CD4-positive, alpha-beta T cell treated with Interleukin-4 for 4 hours (primary cell): Measurements from ENCODE around the gene FHOD3.
"Not testable (repeated sequence)": the region's sequence is repeated elsewhere in the genome, so short reads cannot be mapped to it uniquely, and the experiment has no call there.

Experiments
- DNase-seq: peaks from one replicate; pipeline ENCODE4 v3.0.0-alpha.2; 2020

The FHOD3 gene

DNA sequence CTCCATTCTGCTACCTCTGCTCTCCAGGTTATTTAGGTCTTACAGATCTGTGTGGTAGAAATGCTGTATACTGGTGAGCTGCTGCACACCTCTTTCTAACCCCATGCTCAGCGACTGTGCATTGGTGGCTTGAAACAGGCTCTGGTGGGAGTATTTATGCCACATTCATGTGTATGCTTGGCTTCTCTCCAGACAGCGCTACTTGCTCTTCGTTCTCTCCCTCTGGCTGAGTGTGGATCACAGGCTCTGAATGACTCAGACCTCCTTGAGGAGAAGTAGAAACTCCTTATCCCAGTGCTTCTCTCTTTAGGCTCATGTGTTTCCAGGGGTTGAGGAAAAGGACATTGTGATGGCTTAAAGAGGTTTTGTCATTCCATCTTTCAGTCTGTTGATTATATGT is 54.9 kb downstream of the FHOD3 start:
- DNase-seq, result no peak

GRCh38 chr18:36354989-36355388 is 57.5 kb downstream of the FHOD3 start:
- no peak for DNase-seq

DNA sequence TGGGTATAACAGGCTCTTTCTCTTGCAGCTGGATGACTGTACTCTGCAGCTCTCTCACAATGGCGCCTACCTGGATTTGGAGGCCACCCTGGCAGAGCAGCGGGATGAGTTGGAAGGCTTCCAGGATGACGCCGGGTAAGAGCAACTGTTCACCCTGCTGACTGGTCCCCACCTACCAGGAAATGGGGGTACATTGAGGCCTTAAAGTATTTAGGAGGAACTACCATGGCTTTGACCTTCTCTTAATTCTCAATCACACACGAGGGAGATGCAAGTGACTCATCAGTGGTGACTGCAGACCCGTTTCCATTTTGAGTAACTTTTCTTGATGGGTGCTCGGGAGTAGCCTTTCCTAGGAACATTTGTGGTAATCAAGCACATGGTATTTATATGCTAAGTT is 58.0 kb downstream of the FHOD3 start:
- no peak for DNase-seq

- DNase-seq, result not testable (repeated sequence)
Observed at GRCh38 chr18:36356741-36357140, 59.2 kb downstream of the FHOD3 start.

DNA sequence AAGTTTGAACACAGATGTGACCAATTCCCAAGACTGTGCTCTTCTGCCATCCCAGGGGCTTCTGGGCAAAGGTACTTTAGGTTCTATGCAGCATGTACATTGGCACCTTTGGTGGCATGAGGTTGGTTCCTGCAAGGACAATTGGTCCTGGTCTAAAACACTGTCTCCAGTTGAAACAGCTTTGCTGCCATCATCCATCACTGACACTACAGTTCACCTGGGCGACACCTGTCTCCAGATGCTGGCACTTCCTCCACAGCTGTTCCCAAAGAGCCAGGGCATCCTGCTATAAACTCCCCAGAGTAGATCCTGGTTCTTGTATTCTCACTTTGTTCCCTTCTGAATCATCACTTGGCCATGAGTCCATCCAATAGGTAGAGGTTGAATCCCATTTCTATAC is 60.6 kb downstream of the FHOD3 start:
- DNase-seq, result no peak

DNA sequence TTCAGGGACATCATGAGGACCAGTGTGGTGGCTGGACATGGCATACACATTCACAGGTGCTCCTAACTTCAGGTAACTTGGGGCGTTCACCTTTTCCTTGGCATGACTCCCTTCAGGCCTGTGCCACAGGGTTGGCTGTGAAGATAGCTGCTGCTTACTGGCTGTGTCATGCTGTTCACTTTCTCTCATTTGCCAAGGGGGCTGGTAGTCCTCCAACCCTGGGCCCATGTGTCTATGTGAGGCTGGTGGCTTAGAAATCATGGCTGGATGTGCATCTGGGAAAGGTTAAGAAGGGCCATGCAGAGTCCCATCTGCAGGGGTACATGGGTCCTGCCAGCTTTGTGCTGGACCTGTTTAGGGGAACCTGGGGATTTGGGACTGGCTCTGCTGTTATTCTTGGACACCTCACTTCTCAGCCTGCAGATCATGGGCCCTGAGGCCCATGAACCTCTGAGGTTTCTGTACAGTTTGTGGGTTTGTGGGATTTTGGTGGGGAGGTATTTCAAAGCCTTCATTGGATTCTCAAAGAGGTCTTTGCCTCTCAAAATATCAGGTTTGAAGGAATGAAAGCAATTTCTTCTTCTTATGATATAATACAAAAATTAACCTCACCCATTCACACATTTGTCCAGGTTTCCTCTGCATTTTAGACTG is 62.9 kb downstream of the FHOD3 start:
- no peak for DNase-seq

GRCh38 chr18:36364911-36365624 is 67.6 kb downstream of the FHOD3 start:
- no peak for DNase-seq

DNA sequence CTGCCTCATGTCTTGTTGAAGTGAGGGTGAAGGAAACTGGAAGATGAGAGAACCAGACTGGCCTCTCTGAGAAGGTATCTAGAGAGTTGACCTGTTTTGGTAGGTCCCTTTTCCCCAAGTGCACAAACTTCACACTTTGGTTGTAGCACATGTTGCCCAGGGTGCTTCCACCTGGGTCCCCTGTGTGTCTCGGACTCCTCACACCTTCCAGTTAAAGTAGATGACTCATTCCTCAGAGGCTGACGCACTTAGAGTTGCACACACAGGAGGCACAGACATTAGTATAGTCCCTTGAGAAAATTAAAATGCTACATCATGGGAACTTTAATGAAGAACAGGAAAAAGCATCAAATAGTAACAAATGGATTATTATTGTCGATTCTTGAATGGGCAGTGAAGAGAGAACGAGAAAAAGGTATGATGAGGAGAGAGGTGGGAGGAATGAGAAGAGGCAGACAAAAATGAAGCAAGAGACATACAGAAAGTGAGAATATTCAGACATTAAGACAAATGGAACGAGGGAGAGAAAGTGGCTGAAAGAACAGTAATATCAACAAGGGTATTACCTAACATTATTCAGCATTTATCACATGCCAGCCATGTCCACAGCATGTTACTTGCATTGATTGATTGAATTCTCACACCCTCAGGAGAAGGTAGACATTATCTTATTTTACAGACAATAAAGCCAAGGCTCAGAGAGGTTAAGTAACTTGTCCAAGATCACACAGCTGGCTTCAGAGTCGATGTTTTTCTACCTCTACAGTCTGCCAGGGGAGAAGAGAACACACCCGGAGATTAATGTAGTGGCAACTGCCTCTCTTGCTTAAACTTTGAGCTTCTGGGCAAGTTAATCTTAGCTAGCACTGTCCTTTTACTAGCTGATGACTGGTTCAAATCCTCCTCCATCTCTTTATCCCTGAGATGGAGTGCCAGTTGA is 68.6 kb downstream of the FHOD3 start:
- DNase-seq, result no peak

DNA sequence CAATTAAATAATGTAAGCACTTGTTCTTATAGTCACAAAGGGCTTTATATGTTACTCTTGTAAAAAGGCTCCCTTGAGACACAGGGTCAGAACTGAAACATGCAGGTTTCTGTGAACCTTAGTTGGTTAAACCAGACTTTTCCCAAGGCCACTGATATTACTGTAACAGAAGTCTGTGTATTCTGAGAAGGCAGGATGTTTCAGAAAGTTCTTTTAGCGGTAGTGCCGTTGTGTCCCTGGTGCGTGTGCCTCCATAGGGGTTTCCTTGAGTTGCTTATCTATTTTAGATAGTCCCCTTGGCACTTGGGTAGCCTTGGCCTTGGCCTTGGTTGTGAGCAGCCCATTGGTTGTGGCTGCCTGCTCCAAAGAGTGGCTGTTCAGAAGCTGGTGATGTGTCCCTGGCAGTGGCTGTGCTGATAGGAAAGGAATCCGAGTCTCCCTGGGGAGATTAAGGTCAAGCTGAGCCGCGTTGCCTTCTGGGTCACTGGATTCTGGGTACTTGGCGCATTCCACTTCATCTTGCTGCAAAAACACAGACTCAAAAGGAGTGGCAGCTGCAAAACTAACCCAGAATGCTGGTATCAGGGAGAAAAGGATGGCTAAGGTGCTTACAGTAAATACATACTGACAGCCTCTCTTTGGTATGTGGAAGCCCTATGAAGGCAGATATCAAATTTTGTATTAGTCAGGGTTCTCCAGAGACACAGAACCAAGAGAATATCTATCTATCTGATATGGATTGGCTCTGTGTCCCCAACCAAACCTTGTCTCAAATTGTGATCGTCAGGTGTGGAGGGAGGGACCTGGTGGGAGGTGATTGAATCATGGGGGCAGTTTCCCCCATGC is 69.7 kb downstream of the FHOD3 start:
- DNase-seq, result no peak

GRCh38 chr18:36368889-36369288 is 71.4 kb downstream of the FHOD3 start:
- DNase-seq, result no peak

DNA sequence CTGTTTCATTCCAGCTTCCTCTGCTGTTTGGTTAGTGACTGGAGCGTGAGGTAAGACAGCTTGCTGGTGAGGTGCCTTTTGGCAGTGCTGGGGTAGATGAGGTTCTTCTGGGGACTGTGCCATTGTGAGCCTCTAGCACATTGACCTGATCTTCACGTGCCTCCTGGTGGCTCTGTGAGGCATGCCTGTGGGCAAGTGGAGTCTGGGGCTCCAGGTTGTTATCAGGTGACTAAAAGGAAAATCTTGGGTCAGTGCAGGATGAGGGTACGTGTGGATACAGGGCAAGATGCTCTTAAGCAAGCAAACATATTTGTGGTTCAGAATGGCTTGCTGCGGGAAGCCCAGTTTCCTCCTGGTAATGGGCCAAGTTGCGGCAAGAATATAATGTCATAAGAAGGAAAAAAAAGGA is 75.4 kb downstream of the FHOD3 start:
- DNase-seq, result no peak

DNA sequence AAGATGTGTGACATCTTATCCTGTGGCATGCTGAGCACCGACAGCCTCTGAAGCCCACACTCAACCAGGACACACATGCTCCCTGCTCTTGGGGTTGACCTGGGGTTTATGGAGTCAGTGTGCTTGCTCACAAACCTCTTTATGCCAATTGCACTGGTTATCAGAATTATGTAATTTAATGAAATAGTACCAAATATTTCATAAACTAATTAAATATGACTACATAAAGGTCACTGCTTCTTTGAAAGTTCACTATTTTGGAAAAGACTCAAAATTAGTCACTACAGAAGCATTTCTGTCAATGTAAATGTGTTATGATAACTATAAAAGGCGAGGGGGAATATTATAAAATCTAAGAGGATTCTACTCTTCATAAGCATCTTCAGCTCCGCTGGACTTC is 76.7 kb downstream of the FHOD3 start:
- DNase-seq, result no peak

DNA sequence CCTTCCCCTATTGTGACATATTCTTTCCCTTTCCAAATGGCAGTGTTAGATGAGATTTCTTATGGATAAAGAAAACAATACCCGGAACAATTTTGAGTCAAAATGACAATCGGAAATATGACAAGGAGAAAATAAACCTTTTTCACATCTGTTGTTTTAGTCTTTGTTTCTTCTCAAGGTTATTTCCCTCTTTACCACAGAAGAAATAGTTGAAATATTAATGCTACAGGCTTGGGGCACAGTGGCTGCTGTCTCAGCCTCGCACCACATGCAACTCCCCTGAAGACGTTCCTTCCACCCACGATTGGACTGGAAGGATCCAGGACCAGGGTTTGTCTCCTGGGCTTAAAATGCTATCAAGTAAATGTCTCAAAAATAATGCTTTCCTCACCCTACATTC is 77.6 kb downstream of the FHOD3 start:
- no peak for DNase-seq

DNA sequence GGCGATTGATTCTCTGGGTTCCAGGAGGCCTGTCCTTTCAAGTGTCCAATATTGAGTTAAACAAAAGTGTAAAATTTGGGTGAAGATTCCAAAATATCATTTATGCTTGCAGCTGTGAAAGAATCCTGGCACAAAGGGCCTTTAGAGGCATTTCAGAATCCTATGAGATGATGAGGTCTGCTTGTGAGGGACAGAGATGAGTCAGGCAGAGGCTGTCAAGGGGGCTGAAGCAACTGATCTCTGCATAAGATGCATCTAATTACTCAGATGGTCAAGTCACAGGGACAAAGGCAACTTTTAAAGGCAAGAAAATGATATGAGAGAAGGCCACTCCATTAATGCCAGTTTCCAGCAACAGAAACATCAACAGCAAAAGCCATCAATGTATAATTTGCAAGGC is 78.8 kb downstream of the FHOD3 start:
- DNase-seq, result no peak

DNA sequence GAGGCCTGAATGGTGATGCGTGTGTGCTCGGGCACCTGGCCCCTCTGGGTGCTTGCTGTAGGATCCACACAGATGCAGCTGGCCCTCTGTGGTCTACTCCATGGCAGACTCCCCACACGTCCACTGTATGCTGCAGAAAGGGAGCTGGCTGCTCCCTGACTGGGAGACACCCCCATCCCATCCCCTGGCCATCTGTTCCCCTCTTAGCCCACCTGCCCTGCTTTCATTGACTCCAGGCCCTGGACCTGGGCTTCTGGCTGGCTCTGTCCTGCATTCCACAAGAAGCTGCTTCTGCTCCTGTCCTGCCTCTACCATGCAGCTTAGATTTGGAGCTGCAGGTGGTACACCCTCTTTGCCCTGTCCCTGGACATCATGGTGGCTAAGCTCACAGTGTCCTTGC is 80.1 kb downstream of the FHOD3 start:
- DNase-seq, result no peak

DNA sequence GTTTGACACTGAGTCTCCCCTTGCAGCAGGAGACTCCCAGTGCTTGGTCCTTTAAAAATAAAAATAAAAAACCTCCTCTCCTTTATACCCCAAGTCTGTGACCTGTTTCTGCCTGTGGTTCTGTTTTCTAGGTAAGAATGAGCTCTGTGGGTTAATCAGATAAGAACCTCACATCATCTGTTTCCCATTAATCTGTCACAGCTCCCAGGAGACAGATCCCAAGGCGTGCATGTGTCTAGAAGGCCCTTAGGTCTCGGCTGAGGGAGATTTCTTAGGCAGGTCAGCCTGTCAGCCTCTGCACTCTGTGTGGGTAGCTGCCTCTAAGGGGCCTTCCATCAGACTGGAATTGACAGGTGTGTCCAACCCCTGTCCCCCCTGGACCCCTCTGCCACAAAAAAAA is 80.7 kb downstream of the FHOD3 start:
- no peak for DNase-seq

DNA sequence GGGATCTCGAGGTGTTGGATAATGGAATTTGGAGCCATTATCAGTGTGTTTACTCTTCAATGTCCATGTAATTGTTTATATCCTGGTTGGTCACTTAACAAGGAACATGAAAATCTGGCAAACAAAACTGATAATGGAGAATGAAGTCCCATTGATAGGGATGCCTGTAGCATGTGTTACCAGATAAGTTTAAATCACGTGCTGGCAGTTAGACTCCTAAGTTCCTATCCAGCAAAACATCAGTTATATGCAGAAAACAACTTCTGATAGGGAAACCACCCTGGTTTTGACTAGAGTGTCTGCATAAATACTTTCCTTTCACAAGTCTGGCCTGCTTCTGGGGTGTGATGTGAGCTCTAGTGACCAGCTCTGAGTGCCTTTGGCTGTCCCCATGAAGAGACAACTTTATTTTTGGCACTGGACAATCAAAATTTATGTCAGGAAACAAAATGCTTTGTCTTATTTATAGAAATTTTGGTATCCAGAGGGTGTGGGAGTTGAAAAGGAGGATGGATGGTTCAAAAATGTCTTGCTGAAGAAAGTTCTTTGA is 82.0 kb downstream of the FHOD3 start:
- no peak for DNase-seq

DNA sequence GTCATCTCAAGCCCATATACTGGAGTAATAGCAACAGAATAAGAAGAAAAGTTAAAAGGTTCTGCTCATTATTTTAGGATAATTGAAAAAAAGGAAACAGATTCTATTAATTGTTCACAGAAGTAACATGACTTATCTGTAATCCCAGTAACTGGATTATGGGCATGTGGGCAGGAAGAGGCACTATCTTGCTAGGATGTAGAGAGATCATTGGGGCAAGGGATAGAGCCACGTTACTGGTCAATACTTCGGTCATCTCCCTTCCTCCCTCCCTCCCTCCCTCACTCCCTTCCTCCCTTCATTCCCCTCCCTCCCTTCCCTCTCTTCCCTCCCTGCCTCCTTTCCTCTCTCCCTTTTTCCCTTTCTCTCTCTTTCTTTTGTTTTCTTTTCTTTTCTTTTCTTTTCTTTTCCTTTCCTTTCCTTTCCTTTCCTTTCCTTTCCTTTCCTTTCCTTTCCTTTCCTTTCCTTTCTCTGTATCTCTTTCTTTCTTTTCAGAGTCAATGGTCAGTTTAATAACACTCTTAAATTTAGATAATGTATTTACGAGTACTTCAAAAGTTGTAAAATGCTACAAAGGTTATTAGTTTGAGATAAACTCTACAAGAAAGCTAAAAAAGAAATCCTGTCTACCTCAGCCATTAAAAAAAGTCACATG is 82.8 kb downstream of the FHOD3 start:
- DNase-seq, result no peak

DNA sequence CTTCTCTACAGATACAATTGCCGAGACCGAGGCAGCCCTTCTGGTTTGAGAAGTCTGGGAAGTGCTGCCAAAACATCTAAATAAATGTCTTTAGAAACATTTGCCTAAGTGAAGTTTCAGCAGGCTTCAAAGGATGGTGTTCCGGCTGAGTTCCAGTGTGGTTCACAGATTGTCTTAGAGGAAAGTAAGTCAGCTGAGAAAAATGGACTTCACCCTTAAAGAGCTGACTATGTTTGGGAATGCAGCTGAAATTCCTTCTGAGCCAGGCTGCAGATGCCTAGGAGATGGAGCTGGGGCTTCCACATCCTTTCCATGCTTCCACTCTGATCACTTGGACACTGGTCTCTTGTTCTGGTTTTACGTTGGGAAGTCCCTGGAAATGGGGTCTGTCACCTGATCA is 83.6 kb downstream of the FHOD3 start:
- DNase-seq, result no peak

GRCh38 chr18:36382854-36383253 is 85.3 kb downstream of the FHOD3 start:
- no peak for DNase-seq

GRCh38 chr18:36386150-36386920 is 88.8 kb downstream of the FHOD3 start:
- DNase-seq, result no peak
